HG02588 (cell line): ENCODE results near the gene PUM2.
"Not testable (repeated sequence)": the region's sequence is repeated elsewhere in the genome, so short reads cannot be mapped to it uniquely, and the experiment has no call there.

ENCODE experiments used
- ATAC-seq: cut with Tn5 transposase; IDR thresholded peaks from one replicate; pipeline ENCODE4 v1.9.1; 2021; ENCODE audit warnings: mild to moderate bottlenecking, moderate library complexity; ENCODE audit not compliant: unreplicated experiment

PUM2 gene

GRCh38 chr2:20371323-20372025 is 20.8 kb upstream of the PUM2 start:
- ATAC-seq = no peak

GRCh38 chr2:20370191-20370590 is 19.5 kb upstream of the PUM2 start:
- ATAC-seq = no peak

- no peak for ATAC-seq
These were observed 18.7 kb upstream of the PUM2 start for GRCh38 chr2:20369366-20369765.

- ATAC-seq = no peak
These were observed 18.1 kb upstream of the PUM2 start for GRCh38 chr2:20368706-20369105.

- not testable (repeated sequence) for ATAC-seq
These were observed 17.3 kb upstream of the PUM2 start for GRCh38 chr2:20367929-20368328.

GRCh38 chr2:20366672-20367116 is 16.1 kb upstream of the PUM2 start:
- ATAC-seq = no peak

GRCh38 chr2:20365249-20365817 is 14.7 kb upstream of the PUM2 start:
- peak; percentile 88 for ATAC-seq

GRCh38 chr2:20363578-20363977 is 12.9 kb upstream of the PUM2 start:
- no peak for ATAC-seq

GRCh38 chr2:20362701-20363435 is 12.2 kb upstream of the PUM2 start:
- ATAC-seq = no peak

- no peak for ATAC-seq
These were observed 11.2 kb upstream of the PUM2 start for GRCh38 chr2:20361893-20362292.

- ATAC-seq = no peak
These were observed 8.5 kb upstream of the PUM2 start for GRCh38 chr2:20359096-20359495.

- ATAC-seq = no peak
These were observed 7.2 kb upstream of the PUM2 start for GRCh38 chr2:20357638-20358389.

- ATAC-seq = no peak
These were observed 5.4 kb upstream of the PUM2 start for GRCh38 chr2:20356042-20356441.

- ATAC-seq = no peak
These were observed 4.5 kb upstream of the PUM2 start for GRCh38 chr2:20355131-20355530.

GRCh38 chr2:20353241-20353992 is 2.8 kb upstream of the PUM2 start:
- ATAC-seq = no peak

- no peak for ATAC-seq
These were observed 2.1 kb upstream of the PUM2 start for GRCh38 chr2:20352581-20353216.

- ATAC-seq = no peak
These were observed 1.6 kb upstream of the PUM2 start for GRCh38 chr2:20352230-20352578.

- ATAC-seq = peak; percentile 0
These were observed 1.0 kb upstream of the PUM2 start for GRCh38 chr2:20351555-20352229.

GRCh38 chr2:20350041-20350712 is 467 bp downstream of the PUM2 start:
- ATAC-seq = peak; percentile 27
